OCI-LY7 (cell line): ENCODE measurements around the gene GLDN. TPM values are rescaled to one million over a fixed set of nuclear protein-coding genes. Genes with fewer than 3 reads are reported as not detected.

Source experiments
- BruUV-seq: library from RNA; stranded (reverse); fragments of 400-500 nt; replicated peaks from 2 replicates; lab custom pipeline; 2021; lab: Mats Ljungman, UMichigan
- CTCF ChIA-PET: fragments of 300-600 bp; sonication (Branson Sonifier 250); formaldehyde crosslinking; loops from one replicate; lab custom pipeline; 2022; ENCODE audit warnings: antibody characterized with exemption; ENCODE audit not compliant: unreplicated experiment; lab: Charles Lee
- POLR2A ChIA-PET: fragments of 300-600 bp; sonication (Branson Sonifier 250); formaldehyde crosslinking; loops from one replicate; lab custom pipeline; 2022; ENCODE audit warnings: antibody characterized with exemption; lab: Charles Lee
- DNase-seq: peaks from one replicate; pipeline ENCODE4 v3.0.0-alpha.2; 2015; ENCODE audit warnings: low spot score
- H2AFZ ChIP-seq: fragments of 200-600 bp; sonication (generic), shearing (Covaris generic); 2 replicates; pipeline ENCODE4 v1.6.1; 2014; ENCODE audit warnings: mild to moderate bottlenecking, antibody characterized with exemption, low read length, moderate library complexity
- H3K27ac ChIP-seq: fragments of 200-600 bp; sonication (generic); 2 replicates; pipeline ENCODE4 v1.5.1; 2014; ENCODE audit warnings: mixed run types, low read depth, mild to moderate bottlenecking, moderate library complexity, low read length, inconsistent platforms; ENCODE audit not compliant: poor library complexity, severe bottlenecking
- H3K36me3 ChIP-seq: fragments of 200-600 bp; sonication (generic); 2 replicates; pipeline ENCODE4 v1.6.1; 2014; ENCODE audit warnings: mild to moderate bottlenecking, antibody characterized with exemption, low read length, moderate library complexity, mixed read lengths; ENCODE audit not compliant: insufficient read depth
- H3K4me1 ChIP-seq: fragments of 200-600 bp; sonication (generic); 2 replicates; pipeline ENCODE4 v1.5.1; 2014; ENCODE audit warnings: mild to moderate bottlenecking, low read length; ENCODE audit not compliant: insufficient read depth, poor library complexity, severe bottlenecking
- H3K4me2 ChIP-seq: fragments of 200-600 bp; sonication (generic); 2 replicates; pipeline ENCODE4 v1.6.1; 2014; ENCODE audit warnings: mild to moderate bottlenecking, low read length
- H3K4me3 ChIP-seq: fragments of 200-600 bp; sonication (generic); 2 replicates; pipeline ENCODE4 v1.5.1; 2014; ENCODE audit warnings: mild to moderate bottlenecking, low read depth, low read length; ENCODE audit not compliant: poor library complexity, severe bottlenecking
- H3K79me2 ChIP-seq: fragments of 200-600 bp; sonication (generic); 2 replicates; pipeline ENCODE4 v1.6.1; 2016; ENCODE audit warnings: low read depth, mild to moderate bottlenecking, low read length, moderate library complexity, mixed read lengths; ENCODE audit not compliant: insufficient read depth
- H3K9me2 ChIP-seq: fragments of 200-600 bp; sonication (generic); 2 replicates; pipeline ENCODE4 v1.6.1; 2016; ENCODE audit warnings: mild to moderate bottlenecking, low read length, mixed read lengths; ENCODE audit not compliant: insufficient read depth
- H3K9me3 ChIP-seq: fragments of 200-600 bp; sonication (generic); 2 replicates; pipeline ENCODE4 v1.6.1; 2014; ENCODE audit warnings: mild to moderate bottlenecking, mixed run types, low read length, mixed read lengths
- H4K20me1 ChIP-seq: fragments of 200-600 bp; sonication (generic); 2 replicates; pipeline ENCODE4 v1.6.1; 2014; ENCODE audit warnings: mild to moderate bottlenecking, antibody characterized with exemption, low read length, moderate library complexity, mixed read lengths; ENCODE audit not compliant: insufficient read depth
- CTCF ChIP-seq: fragments of 200-600 bp; sonication (generic); conservative IDR thresholded peaks from 2 replicates; pipeline ENCODE4 v1.5.1; 2014; ENCODE audit warnings: mild to moderate bottlenecking, antibody characterized with exemption, low read length, moderate library complexity, mixed read lengths
- EZH2phosphoT487 ChIP-seq: fragments of 200-600 bp; sonication (generic); IDR thresholded peaks from 2 replicates; pipeline ENCODE4 v1.6.1; 2018; ENCODE audit warnings: low read depth, borderline replicate concordance, mild to moderate bottlenecking, mixed run types, antibody characterized with exemption, low read length, moderate library complexity, mixed read lengths
- intact Hi-C: fragments of 100-400 bp; cut with micrococcal nuclease; formaldehyde crosslinking; loops from one replicate; pipeline ENCODE4 v1.10.0; 2022; ENCODE audit not compliant: unreplicated experiment
- total RNA-seq, 2 experiments: library from RNA; depleted of rRNA in 1 of 2; stranded (reverse); fragments of >200 nt in 1 of 2; shearing (Covaris generic) in 1 of 2; gene quantifications; 2 replicates each; pipeline ENCODE4 v1.2.3, GENCODE V29; 2014 to 2022

The GLDN gene
- total RNA-seq, 2 experiments from 2014 or later: not detected

- no peak for DNase-seq
- no TSS peak for BruUV-seq
- no peak overlapping the region for H3K27ac ChIP-seq
- TF ChIP-seq CTCF (no peak), EZH2phosphoT487 (no peak)
- H3K36me3 ChIP-seq: no peaks in the 10 kb centered on the region
- H3K4me2 ChIP-seq: no peak overlapping the region
- intact Hi-C loops: no loop called here
- H3K9me2 ChIP-seq: no peaks in the 10 kb centered on the region
- no peak overlapping the region for H3K4me3 ChIP-seq
- H3K79me2 ChIP-seq: no peaks in the 10 kb centered on the region
- no peaks in the 10 kb centered on the region for H4K20me1 ChIP-seq
- H2AFZ ChIP-seq: no peak overlapping the region
- no peaks in the 10 kb centered on the region for H3K4me1 ChIP-seq
- ChIA-PET CTCF (no interaction called here), POLR2A (no interaction called here)
- no peaks in the 10 kb centered on the region for H3K9me3 ChIP-seq
Measured at GRCh38 chr15:51311510-51311909, 29.9 kb upstream of the GLDN start.

GRCh38 chr15:51312166-51313073 is 29.0 kb upstream of the GLDN start:
- Histone ChIP-seq H2AFZ (no peak overlapping the region), H3K4me1 (no peaks in the 10 kb centered on the region), H3K36me3 (no peaks in the 10 kb centered on the region), H3K9me2 (no peaks in the 10 kb centered on the region), H3K4me2 (no peak overlapping the region), H4K20me1 (no peaks in the 10 kb centered on the region), H3K79me2 (no peaks in the 10 kb centered on the region), H3K27ac (no peak overlapping the region), H3K9me3 (no peaks in the 10 kb centered on the region), H3K4me3 (no peak overlapping the region)
- intact Hi-C loops: no loop called here
- ChIA-PET CTCF (no interaction called here), POLR2A (no interaction called here)
- BruUV-seq: no TSS peak
- DNase-seq: no peak
- TF ChIP-seq CTCF (no peak), EZH2phosphoT487 (no peak)

GRCh38 chr15:51313074-51313393 is 28.4 kb upstream of the GLDN start:
- H3K79me2 ChIP-seq: no peaks in the 10 kb centered on the region
- ChIA-PET CTCF (no interaction called here), POLR2A (no interaction called here)
- H3K4me1 ChIP-seq: no peaks in the 10 kb centered on the region
- BruUV-seq: no TSS peak
- no peaks in the 10 kb centered on the region for H3K36me3 ChIP-seq
- no peaks in the 10 kb centered on the region for H3K9me3 ChIP-seq
- intact Hi-C loops: no loop called here
- no peak for DNase-seq
- H3K4me3 ChIP-seq: no peak overlapping the region
- H3K9me2 ChIP-seq: no peaks in the 10 kb centered on the region
- no peak overlapping the region for H3K27ac ChIP-seq
- no peak overlapping the region for H2AFZ ChIP-seq
- no peak overlapping the region for H3K4me2 ChIP-seq
- H4K20me1 ChIP-seq: no peaks in the 10 kb centered on the region
- TF ChIP-seq EZH2phosphoT487 (no peak), CTCF (no peak)
